ENCODE data around the gene HES4. TPM values are rescaled to one million over a fixed set of nuclear protein-coding genes. Genes with fewer than 3 reads are reported as not detected.

The HES4 gene
- total RNA-seq, 1 experiment from 2014 or later, result 233 TPM

- peak within 1 kb of the TSS; percentile 72 for H2AFZ ChIP-seq (ENCODE audit: low read length)
- H3K4me3 ChIP-seq (ENCODE audit: low read length), result peak within 1 kb of the TSS; percentile 99
- TF ChIP-seq EZH2 (IDR thresholded peaks at IDR 0.05; ENCODE audit: low read length, unreplicated experiment) (no peak), CTCF (conservative IDR thresholded peaks at IDR 0.05; ENCODE audit: low read depth, low read length) (no peak), EZH2phosphoT487 (IDR thresholded peaks at IDR 0.05; ENCODE audit: borderline replicate concordance, low read length) (no peak)
- H4K20me1 ChIP-seq (ENCODE audit: low read length), result peaks cover 5% of the 10 kb centered on the region; the same call in 1 of the 2 replicates
- peak within 1 kb of the TSS; percentile 40 for H3K27ac ChIP-seq (ENCODE audit: low read length)
- H3K79me2 ChIP-seq (ENCODE audit: low read length), result peaks cover 38% of the 10 kb centered on the region
- peaks cover 12% of the 10 kb centered on the region for H3K4me1 ChIP-seq (ENCODE audit: insufficient read depth, low read length)
- ATAC-seq (peak; percentile 80), DNase-seq (peak; percentile 88)
- CTCF ChIA-PET, result no interaction called here
- intact Hi-C loops (cut with micrococcal nuclease), result no loop called here
- peaks cover 25% of the 10 kb centered on the region for H3K36me3 ChIP-seq (ENCODE audit: low read depth, low read length)
- no peaks in the 10 kb centered on the region for H3K9me3 ChIP-seq (ENCODE audit: low read length)
- H3K4me2 ChIP-seq (ENCODE audit: low read length), result peak within 1 kb of the TSS; percentile 92
- no peaks in the 10 kb centered on the region for H3K9me2 ChIP-seq (replicated peaks; ENCODE audit: low read length)
- TSS peak; percentile 87 for BruUV-seq (replicated peaks)
- peak within 1 kb of the TSS; percentile 98 for H3K9ac ChIP-seq (ENCODE audit: low read length)
- no peaks in the 10 kb centered on the region for H3K27me3 ChIP-seq (ENCODE audit: low read length)
- no peaks in the 10 kb centered on the region for H3F3A ChIP-seq (ENCODE audit: low read length, unreplicated experiment)
- POLR2A ChIA-PET (ENCODE audit: unreplicated experiment), result interaction anchor here (0.5 kb wide), 1 partner anchor 8 kb away, joined by 6 read pairs; no protein-coding TSS in a partner anchor
Observed at GRCh38 chr1:958823-959730, 40.8 kb downstream of the HES4 start, which contains the start of gene NOC2L. NOC2L (minus strand) TSS chr1:959256; CDS start chr1:959240, 16 bp downstream.

- Histone ChIP-seq H3K27me3 (ENCODE audit: low read length) (no peaks in the 10 kb centered on the region), H3K36me3 (ENCODE audit: low read depth, low read length) (peaks cover 25% of the 10 kb centered on the region), H3K27ac (ENCODE audit: low read length) (no peak overlapping the region), H3K4me1 (ENCODE audit: insufficient read depth, low read length) (peaks cover 12% of the 10 kb centered on the region), H3K9me3 (ENCODE audit: low read length) (no peaks in the 10 kb centered on the region), H2AFZ (ENCODE audit: low read length) (no peak overlapping the region), H3K4me3 (ENCODE audit: low read length) (no peak overlapping the region), H3K9ac (ENCODE audit: low read length) (no peak overlapping the region), H3K4me2 (ENCODE audit: low read length) (no peak overlapping the region), H4K20me1 (ENCODE audit: low read length) (peaks cover 5% of the 10 kb centered on the region; the same call in 1 of the 2 replicates), H3F3A (ENCODE audit: low read length, unreplicated experiment) (no peaks in the 10 kb centered on the region), H3K79me2 (ENCODE audit: low read length) (peaks cover 38% of the 10 kb centered on the region), H3K9me2 (replicated peaks; ENCODE audit: low read length) (no peaks in the 10 kb centered on the region)
- ATAC-seq (no peak), DNase-seq (no peak)
- ChIA-PET CTCF (no interaction called here), POLR2A (ENCODE audit: unreplicated experiment) (no interaction called here)
- no peak for TF ChIP-seq EZH2 (IDR thresholded peaks at IDR 0.05; ENCODE audit: low read length, unreplicated experiment)
- no peak for TF ChIP-seq CTCF (conservative IDR thresholded peaks at IDR 0.05; ENCODE audit: low read depth, low read length)
- TF ChIP-seq EZH2phosphoT487 (IDR thresholded peaks at IDR 0.05; ENCODE audit: borderline replicate concordance, low read length), result no peak
- intact Hi-C loops (cut with micrococcal nuclease), result no loop called here
- no TSS peak for BruUV-seq (replicated peaks)
Observed at GRCh38 chr1:956636-957035, 43.3 kb downstream of the HES4 start.

- Histone ChIP-seq H3K9me3 (ENCODE audit: low read length) (no peaks in the 10 kb centered on the region), H3K27me3 (ENCODE audit: low read length) (no peaks in the 10 kb centered on the region), H2AFZ (ENCODE audit: low read length) (no peak overlapping the region), H3K9me2 (replicated peaks; ENCODE audit: low read length) (no peaks in the 10 kb centered on the region), H3F3A (ENCODE audit: low read length, unreplicated experiment) (no peaks in the 10 kb centered on the region), H3K4me1 (ENCODE audit: insufficient read depth, low read length) (peaks cover 9% of the 10 kb centered on the region), H3K27ac (ENCODE audit: low read length) (no peak overlapping the region), H3K36me3 (ENCODE audit: low read depth, low read length) (peaks cover 36% of the 10 kb centered on the region), H3K79me2 (ENCODE audit: low read length) (peaks cover 38% of the 10 kb centered on the region), H3K4me3 (ENCODE audit: low read length) (no peak overlapping the region), H3K9ac (ENCODE audit: low read length) (no peak overlapping the region), H4K20me1 (ENCODE audit: low read length) (peaks cover 5% of the 10 kb centered on the region; the same call in 1 of the 2 replicates), H3K4me2 (ENCODE audit: low read length) (no peak overlapping the region)
- no peak for ATAC-seq
- CTCF ChIA-PET, result no interaction called here
- POLR2A ChIA-PET (ENCODE audit: unreplicated experiment), result no interaction called here
- no peak for TF ChIP-seq CTCF (conservative IDR thresholded peaks at IDR 0.05; ENCODE audit: low read depth, low read length)
- no peak for TF ChIP-seq EZH2phosphoT487 (IDR thresholded peaks at IDR 0.05; ENCODE audit: borderline replicate concordance, low read length)
- TF ChIP-seq EZH2 (IDR thresholded peaks at IDR 0.05; ENCODE audit: low read length, unreplicated experiment), result no peak
- intact Hi-C loops (cut with micrococcal nuclease), result no loop called here
- no TSS peak for BruUV-seq (replicated peaks)
- no peak for DNase-seq
Observed at GRCh38 chr1:955474-955873, 44.4 kb downstream of the HES4 start.
